ENCODE results near the gene GPR161.
"Not testable (repeated sequence)": the region's sequence is repeated elsewhere in the genome, so short reads cannot be mapped to it uniquely, and the experiment has no call there.

Gene GPR161, protein sequence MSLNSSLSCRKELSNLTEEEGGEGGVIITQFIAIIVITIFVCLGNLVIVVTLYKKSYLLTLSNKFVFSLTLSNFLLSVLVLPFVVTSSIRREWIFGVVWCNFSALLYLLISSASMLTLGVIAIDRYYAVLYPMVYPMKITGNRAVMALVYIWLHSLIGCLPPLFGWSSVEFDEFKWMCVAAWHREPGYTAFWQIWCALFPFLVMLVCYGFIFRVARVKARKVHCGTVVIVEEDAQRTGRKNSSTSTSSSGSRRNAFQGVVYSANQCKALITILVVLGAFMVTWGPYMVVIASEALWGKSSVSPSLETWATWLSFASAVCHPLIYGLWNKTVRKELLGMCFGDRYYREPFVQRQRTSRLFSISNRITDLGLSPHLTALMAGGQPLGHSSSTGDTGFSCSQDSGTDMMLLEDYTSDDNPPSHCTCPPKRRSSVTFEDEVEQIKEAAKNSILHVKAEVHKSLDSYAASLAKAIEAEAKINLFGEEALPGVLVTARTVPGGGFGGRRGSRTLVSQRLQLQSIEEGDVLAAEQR

DNA sequence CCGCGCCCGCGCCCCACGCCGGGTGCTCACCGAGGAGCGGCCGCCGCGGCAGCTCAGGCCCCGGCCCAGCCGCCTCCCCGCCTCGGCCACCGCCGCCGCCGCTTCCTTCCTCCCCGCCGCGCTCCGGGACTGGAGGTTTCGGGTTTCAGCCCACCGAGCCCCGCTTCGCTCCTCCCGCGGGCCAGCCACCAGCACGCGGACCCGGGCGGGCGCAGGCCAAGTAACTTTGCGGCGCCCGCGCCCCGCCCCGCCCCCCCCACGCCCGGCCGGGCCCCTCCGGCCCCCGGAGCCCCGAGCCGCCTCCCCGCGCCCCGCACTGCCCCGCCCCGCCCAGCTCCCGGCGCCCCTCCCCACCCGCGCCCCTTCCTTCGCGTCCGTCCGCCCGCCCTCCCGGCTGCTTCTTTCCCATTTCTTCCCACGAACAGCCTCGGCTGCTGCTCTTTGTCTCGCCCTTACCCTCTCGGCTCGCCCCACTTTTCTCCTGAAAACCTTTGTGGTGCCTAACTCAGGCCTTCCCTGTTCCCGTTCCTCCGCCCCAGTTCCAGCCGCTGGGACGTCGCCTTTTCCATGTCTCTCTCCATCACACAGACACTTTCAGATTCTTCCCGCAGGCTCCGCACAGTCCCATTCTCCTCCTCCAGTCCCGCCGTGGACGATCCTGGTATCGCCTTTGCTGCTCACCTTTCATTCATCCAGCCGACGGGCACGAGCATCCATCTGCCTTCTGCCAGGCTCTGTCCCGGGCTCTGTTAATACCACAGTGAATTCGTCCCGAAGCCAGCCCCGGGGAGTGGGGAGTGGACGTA lies at the start of gene GPR161:
Gene GPR161, minus strand, starts transcription at position 222 of the 806 bp plus-strand sequence. CDS start 32,080 bp downstream, outside the sequence.
- DNase-seq, result peak; percentile 44

DNA sequence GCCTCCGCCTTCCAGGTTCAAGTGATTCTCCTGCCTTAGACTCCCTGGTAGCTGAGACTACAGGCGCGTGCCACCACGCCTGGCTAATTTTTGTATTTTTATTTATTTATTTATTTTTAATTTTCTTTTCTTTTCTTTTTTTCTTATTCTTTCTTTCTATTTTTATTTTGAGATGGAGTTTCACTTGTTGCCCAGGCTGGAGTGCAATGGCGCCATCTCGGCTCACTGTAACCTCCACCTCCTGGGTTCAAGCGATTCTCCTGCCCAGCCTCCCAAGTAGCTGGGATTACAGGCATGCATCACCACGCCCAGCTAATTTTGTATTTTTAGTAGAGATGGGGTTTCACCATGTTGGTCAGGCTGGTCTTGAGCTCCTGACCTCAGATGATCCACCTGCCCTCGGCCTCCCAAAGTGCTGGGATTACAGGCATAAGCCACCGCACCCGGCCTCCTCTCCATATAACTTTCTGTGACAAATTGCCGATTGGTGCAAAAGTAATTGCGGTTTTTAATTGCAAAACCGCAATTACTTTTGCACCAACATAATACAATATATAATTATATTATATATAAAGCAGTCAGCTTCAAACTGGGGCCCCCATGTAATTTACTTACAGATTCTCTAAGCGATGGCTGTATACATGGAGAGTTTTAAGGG lies 44.5 kb upstream of the GPR161 start:
- not testable (repeated sequence) for DNase-seq

DNA sequence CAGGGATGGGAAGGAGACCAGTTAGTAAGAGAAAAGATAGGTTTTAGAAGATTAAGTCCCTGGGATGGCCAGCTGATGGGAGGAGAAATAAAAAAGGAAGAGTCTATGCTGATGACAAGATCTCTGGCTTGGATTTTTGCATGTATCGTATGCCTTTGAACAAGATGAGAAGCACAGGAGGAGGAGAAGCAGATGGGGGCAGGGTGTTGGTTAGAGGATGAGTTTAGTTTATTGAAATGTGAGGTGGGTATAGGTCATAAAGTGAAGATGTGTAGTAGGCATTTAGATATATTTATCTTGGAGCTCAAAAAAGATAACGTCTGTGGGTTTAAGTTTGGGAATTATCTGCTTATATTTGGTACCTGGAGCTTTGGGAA lies 43.4 kb upstream of the GPR161 start:
- DNase-seq, result no peak

DNA sequence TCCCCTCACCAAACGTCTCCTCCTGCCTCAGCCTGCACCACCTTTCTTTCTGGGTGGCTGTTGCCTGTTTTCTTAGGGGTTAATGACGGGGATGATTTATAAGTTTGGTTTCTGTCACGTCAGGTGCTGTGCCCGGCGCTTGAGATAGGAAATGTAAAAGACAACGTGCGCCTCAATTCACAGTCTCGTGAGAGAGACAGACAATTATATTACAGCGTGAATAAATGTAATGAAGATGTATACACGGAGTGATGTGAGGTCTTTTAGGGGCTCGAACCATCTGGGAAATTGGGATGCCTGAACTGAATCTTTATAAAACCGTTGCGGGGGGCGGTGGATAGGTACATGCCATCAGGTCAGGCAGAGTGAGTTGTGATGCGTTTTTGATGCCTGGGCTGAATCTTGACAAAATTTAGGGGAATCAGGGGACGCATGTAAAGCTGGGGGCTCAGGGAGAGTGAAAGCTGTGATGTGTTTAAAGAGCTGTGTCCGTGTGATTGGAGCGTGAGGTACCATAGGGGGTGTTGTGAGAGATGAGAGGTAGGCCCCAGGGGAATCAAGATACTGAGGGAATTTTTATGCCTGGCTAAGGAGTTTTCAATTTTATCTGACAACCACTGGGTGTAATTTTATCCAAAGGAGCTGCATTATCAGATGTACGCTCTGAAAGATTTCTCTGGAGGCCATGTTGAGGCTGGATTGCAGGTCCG lies 42.9 kb upstream of the GPR161 start:
- DNase-seq, result no peak

DNA sequence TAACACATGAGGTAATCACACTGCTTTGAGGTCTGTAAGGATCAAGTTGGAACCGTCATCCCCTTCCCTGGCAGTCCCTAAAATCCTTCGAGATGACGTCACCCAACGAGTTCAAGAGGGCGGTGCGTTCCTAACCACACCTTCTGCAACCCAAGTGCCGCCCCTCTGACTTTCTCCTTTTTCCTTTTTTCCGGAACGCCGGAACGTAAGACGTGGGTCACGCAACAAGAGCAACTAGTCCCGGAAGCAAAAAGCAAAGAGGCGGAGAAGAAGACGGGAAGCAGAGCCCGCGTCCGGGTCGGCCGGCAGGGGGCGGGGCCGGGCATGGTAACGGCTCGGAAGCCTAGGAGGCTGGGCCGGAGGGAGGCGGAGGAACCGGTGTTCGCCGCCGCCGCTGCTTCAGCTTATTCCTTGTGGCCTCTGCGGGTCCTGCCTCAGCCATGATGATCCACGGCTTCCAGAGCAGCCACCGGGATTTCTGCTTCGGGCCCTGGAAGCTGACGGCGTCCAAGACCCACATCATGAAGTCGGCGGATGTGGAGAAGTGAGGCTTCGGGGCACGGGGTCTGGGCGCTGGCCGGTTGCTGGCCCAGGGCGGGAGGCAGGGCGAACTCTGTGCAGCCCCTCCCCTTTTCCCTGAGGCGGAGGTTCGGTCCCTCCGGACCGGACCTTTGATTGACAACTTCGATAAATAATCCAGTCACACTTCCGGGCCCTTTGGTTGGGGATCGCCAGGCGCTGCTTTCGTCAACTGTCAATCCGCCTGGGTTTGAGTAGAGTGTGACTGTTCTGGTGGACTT lies 42.1 kb upstream of the GPR161 start, which contains the start of gene TIPRL:
Gene TIPRL, plus strand, starts transcription at position 325 of the 800 bp plus-strand sequence. Its CDS starts 116 bp downstream, at position 441.
- peak; percentile 95 for DNase-seq

DNA sequence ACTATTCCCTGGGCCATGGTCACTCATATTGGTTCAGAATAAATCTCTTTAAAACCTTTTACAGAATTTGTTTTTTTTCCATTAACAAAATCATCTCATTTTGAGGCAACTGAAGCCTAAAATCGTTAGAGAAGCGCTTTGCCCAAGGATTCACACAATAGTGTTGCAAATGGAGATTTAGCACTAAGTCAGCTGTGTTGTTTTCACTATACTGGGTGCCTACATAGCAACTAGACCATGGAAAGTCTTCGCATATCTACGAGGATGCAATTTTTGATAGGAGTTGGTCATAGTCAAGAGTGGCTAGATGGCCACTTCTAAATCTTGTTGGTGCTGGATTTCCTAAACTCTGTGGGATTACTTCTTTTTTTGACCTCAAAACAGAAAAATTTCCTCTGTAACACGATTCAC lies 41.5 kb upstream of the GPR161 start:
- DNase-seq, result peak; percentile 4

DNA sequence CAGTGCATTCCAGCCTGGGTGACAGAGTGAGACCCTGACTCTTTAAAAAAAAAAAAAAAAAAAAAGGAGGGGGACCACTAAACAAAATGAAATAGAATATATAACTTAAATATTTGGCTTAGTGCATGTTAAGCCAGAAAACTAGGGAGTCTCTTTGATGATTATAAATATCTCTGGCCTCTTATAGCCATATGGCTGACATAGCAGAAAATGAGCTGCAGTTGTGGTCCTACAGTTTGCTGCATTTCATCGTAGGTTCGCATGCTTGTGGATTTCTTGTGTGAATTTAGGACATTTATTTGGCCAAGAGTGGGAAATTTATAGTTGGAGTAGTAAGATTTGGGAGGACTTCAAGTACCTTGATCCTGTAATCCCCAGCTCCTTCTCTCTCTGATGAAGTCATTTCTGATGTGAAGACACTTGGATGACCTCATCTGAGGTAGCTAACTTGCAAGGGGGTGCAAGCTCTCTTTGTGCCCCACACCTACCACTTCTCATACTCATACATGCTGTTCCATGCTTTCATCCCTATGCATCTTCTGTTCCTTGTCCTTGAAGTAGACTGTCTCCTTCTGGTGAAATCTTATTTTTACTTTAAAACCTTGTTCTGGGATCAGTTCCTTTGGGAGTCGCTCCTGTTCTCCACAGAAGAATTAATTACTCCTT lies 35.7 kb upstream of the GPR161 start:
- DNase-seq, result no peak

DNA sequence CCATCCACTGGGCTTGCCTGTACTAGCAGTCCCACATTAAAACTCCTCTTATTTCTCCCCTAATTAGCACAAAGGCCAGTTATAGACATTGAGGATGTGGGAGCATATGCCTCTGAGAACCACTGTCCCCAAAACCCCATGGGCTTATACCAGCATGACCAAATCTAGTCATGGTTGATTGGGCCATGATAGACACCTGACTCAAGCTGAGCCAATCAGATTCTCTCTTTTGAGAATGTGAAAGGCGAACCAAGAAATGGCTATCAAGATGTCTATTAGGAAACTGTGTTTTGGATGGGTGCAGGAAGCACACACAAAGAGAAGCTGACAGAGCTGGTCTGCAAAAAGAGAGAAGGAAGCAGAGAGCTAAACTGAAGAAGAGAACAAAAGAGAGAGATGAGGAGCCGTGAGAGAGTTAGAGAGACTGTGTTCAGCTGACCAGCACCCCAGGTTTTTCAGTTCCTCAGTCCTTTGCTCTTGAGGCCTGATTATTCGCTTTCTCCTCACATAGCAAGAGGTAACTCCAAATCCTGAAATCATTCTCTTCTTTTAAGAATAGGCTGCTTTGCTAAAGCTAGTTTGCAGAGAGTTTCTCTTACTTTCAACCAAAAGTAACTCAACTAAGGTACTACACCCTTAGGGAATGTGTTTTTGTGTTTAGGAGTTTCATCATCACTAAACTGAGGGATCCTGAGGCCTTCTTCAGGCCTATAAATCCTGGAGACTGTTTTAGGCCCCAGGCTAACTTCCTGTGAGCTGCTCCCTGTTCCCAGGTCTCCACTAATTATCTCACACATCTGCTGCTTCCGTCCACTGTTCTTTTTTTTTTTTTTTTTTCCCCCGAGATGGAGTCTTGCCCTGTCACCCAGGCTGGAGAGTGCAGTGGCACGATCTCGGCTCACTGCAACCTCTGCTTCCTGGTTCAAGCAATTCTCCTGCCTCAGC lies 34.1 kb upstream of the GPR161 start:
- no peak for DNase-seq

DNA sequence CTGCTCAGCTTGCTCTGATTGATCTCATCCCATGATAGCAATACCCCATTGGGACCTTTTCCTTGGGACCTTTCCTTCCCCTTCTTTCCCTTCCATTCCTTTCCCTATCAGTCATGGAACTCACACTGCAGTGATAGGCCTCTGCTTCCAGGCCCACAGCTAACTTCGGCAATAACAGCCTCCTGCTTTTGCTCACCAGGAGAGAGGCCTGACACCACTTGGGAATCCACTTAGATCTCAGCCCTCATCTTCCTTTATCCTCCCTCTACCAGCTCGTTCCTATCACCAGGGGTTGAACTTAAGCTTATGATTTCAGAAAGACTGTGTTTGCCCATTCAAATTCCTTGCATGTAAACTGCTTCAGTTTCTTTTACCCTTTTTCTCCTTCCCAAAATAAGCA lies 31.1 kb upstream of the GPR161 start:
- DNase-seq, result no peak

DNA sequence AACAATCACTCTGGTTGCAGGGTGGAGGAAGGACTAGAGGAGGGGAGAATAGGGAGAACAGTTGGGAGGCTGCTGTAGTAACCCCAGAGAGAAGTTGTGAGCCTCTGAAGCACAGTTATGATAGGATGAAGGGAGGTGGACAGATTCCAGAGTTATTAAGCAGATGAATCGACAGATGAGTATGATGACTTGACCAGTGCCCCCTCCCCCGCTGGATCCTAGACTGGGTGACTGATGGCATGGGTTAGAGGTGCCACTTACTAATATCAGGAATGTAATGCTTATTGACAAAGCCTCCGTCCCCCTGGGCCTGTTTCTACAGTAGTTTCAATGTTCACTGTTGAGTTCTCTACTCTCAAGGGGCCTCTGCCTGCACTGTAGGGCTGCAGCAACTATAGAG lies 28.0 kb upstream of the GPR161 start:
- no peak for DNase-seq

DNA sequence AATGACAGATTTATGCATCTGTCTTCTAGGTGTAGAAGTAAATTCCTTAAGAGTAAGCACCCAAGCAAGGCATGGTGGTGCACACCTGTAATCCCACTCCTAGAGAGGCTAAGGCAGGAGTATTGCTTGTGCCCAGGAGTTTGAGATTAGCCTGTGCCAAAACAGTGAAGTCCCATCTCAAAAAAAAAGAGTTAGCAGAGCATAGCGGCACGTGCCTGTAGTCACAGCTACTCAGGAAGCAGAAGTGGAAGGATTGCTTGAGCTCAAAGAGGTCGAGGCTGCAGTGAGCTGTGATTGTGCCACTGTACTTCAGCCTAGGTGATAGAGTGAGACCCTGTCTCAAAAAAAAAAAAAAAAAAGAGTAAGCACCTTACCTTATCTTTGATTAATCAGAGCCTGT lies 26.9 kb upstream of the GPR161 start:
- DNase-seq, result no peak

DNA sequence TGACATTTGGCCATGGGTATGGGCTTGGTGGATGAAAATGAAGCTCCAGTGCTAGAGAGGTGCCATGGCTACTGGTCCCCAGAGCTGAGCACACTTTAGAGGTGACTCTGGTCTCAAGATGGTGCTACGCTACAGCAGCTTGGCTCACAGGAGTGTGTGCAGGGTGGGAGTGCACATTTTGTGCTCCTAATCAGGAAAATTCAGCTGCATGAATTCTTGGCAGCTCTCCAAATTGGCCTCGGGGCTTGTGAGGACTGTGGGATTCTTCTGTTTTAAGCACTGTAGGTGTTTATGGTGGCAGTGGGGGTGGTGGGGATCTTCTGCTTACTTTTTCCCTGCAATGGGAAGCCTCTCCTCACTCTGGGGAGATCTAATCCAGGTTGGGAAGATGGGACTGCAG lies 24.7 kb upstream of the GPR161 start:
- no peak for DNase-seq

DNA sequence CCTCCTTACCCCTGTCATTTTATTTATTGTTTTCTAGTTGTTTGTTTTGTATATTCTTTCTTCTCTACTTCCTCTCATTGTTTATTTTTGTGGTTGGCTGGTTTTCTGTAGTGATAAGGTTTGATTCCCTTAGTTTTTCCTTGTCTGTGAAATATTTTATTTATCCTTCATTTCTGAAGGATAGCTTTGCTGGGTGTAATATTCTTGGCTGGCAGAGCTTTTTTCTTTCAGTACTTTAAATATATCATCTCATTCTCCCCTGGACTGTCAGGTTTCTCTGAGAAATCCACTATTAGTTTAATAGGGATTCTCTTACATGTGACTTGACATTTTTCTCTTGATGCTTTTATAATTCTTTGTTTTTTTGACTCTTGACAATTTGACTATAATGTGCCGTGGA lies 23.2 kb upstream of the GPR161 start:
- no peak for DNase-seq

DNA sequence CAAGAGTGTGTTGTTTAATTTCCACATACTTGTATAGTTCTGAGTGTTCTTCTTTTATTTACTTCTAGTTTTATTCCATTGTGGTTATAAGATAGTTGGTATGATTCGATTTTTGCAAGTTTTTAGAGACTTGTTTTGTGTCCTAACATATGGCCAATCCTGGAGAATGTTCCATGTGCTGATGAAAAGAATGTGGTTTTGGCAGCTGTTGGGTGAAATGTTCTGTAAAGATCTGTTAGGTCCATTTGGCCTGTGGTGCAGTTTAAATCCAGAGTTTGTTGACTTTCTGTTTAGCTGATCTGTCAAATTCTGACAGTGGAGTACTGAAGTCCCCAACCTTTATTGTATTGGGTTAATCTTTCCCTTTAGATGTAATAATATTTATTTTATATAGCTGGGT lies 22.5 kb upstream of the GPR161 start:
- DNase-seq, result no peak

DNA sequence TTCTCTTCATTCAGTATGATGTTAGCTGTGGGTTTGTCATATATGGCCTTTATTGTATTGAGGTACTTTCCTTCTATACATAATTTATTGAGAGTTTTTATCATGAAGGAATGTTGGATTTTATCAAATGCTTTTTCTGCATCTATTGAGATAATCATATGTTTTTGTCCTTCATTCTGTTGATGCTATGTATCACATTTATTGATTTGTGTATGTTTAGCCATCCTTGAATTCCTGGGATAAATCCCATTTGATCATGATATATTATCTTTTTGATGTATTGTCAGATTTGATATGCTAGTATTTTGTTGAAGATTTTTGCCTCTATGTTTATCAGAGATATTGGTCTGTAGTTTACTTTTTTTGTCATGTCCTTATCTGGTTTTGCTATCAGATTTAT lies 20.9 kb upstream of the GPR161 start:
- DNase-seq, result no peak

DNA sequence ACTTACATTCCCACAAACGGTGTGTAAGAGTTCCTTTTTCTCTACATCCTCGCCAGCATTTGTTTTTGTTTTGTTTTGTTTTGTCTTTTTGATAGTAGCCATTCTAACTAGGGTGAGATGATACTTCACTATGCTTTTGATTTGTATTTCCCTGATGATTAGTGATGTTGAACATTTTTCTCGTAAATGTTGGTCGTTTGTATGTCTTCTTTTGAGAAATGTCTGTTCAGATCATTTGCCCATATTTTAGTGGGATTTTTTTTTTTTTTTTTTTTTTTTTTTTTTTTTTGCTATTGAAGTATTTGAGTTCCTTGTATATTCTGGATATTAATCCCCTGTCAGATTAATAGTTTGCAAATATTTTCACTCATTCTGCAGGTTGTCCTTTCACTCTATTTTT lies 19.2 kb upstream of the GPR161 start:
- no peak for DNase-seq

DNA sequence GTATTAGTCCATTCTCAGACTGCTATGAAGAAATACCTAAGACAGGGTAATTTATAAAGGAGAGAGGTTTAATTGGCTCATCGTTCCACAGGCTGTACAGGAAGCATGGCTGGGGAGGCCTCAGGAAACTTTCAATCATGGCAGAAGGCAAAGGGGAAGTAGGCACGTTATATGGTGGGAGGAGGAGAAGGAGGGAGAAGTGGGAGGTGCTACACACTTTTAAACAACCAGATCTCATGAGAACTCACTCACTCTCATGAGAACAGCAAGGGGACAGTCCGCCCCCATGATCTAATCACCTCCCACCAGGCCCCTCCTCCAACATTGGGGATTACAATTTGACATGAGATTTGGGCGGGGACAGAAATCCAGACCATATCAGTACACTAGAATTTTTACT lies 18.0 kb upstream of the GPR161 start:
- DNase-seq, result not testable (repeated sequence)

DNA sequence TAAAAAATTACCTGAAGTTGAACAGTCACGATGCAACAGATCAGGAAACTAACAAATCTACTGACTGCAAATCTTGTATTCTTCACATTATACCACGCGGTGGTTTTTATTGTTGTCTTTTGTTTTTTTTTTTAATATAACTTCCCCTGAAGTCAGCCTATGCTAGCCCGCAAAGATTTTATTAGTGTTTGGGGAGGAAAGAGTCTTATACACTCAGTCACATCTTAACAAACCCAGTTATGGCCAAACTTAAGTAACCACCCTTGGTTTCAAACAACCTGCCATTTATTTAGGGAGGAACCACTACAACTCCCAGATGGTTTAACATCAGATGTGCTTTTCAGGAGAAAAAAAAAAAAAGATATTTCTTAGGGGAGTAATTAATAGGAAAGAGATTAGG lies 15.2 kb upstream of the GPR161 start:
- DNase-seq, result no peak

DNA sequence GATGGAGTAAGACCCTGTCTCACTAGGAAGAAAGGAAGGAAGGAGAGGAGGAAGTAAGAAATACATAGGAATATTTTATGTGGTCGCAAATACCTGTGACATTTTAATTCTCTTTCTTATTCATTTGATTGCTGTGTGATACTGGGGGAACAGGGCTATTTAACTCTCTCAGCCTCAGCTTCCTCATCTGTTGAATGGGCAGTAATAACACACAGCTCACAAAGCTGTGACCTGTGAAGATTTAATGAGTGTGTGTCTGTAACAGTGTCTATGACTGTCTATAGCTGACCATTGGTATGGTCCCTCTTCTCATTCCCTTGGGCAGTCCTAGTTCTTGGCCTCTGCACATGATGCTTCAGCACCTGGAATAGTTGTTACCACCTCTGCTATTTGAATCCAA lies 13.6 kb upstream of the GPR161 start:
- no peak for DNase-seq

DNA sequence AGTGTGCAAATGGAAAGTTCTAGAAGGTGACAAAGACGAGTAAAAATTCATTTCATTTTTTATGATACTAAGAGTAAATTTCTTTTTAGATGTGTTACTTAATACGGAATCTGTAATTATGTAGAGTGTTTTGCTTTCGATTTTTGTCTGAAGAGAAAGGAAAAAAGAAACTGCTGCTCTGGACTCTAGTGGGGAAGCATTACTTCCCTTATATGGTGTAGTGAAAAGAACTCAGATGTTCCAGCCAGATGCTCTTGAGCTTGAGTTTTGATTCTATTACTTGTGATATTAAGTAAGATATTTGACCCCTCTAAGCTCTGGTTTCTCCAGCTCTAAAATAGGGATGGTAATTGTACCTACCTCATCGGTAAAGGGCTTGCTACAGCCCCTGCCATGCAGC lies 12.2 kb upstream of the GPR161 start:
- DNase-seq, result no peak
